Mucosa of stomach (tissue), 1 donor: ENCODE data around the gene RANBP10.
A peak's percentile ranks its signal among the peaks of the same experiment; 100 is the strongest.
"Not testable (repeated sequence)": the region's sequence is repeated elsewhere in the genome, so short reads cannot be mapped to it uniquely, and the experiment has no call there.

Experiments
- H3K27me3 ChIP-seq: one replicate; pipeline ENCODE4 v1.7.0; 2013; ENCODE audit warnings: mild to moderate bottlenecking, low read length; ENCODE audit not compliant: control insufficient read depth, insufficient read depth
- H3K36me3 ChIP-seq: one replicate; pipeline ENCODE4 v1.7.0; 2013; ENCODE audit warnings: low read length; ENCODE audit not compliant: control insufficient read depth, insufficient read depth
- H3K4me1 ChIP-seq: one replicate; pipeline ENCODE4 v1.7.0; 2013; ENCODE audit warnings: mild to moderate bottlenecking, low read length; ENCODE audit not compliant: control insufficient read depth, insufficient read depth
- H3K4me3 ChIP-seq: one replicate; pipeline ENCODE4 v1.7.0; 2013; ENCODE audit warnings: low read length
- H3K9ac ChIP-seq: one replicate; pipeline ENCODE4 v1.7.0; 2013; ENCODE audit warnings: mild to moderate bottlenecking, low read length, moderate library complexity
- H3K9me3 ChIP-seq: one replicate; pipeline ENCODE4 v1.7.0; 2013; ENCODE audit warnings: mild to moderate bottlenecking, low read length, moderate library complexity; ENCODE audit not compliant: control insufficient read depth
- donor health status: Pancreatic carcinoma.

Gene RANBP10

DNA sequence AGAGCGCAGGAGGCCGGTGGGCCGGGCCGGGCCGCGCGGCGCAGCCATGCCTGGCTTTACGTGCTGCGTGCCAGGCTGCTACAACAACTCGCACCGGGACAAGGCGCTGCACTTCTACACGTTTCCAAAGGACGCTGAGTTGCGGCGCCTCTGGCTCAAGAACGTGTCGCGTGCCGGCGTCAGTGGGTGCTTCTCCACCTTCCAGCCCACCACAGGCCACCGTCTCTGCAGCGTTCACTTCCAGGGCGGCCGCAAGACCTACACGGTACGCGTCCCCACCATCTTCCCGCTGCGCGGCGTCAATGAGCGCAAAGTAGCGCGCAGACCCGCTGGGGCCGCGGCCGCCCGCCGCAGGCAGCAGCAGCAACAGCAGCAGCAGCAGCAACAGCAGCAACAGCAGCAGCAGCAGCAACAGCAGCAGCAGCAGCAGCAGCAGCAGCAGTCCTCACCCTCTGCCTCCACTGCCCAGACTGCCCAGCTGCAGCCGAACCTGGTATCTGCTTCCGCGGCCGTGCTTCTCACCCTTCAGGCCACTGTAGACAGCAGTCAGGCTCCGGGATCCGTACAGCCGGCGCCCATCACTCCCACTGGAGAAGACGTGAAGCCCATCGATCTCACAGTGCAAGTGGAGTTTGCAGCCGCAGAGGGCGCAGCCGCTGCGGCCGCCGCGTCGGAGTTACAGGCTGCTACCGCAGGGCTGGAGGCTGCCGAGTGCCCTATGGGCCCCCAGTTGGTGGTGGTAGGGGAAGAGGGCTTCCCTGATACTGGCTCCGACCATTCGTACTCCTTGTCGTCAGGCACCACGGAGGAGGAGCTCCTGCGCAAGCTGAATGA is 36.4 kb upstream of the RANBP10 start:
- H3K36me3 ChIP-seq, result no peaks in the 10 kb centered on the region
- H3K27me3 ChIP-seq, result no peaks in the 10 kb centered on the region
- H3K9ac ChIP-seq, result peak overlapping the region; percentile 86
- H3K9me3 ChIP-seq, result no peaks in the 10 kb centered on the region
- H3K4me1 ChIP-seq, result peaks cover 42% of the 10 kb centered on the region
- peak overlapping the region; percentile 93 for H3K4me3 ChIP-seq

DNA sequence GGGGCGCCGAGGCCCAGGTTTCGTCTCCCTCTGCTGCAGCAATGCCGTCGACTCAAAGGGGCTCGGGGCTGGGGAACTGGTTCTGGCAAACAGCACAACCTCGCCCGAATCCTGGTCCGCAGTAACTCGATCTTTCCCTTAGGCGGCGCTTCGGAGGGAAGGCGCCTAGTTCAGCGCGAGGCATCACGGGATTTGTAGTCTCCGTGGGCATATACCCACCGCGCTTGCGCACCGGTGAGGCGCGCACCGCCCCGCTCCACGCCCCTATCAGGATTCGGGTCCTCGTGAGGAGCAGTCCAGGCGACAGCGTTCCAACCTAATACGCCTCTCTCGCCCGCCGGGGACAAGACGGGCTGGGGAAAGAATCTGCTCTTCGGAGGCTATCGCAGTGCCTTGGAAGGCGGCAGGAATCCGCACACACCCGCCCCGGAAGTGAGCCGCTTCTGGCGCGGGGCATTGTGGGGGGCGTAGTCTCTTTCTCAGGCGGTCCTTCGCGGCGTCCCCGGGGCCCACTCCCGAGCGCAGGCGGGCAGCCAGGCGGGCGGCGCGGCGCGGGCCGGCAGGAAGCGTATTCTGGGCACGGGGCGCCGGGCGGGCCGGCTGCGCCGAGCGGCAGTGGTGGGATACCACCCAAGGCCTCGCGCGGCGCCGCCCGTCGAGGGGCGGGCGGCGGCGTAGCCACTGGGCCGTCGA is 35.6 kb upstream of the RANBP10 start, which contains the start of gene THAP11:
TSS of gene THAP11 (plus strand) at position 505 of the 693 bp plus-strand sequence. CDS start 235 bp downstream, outside the sequence.
- peak within 1 kb of the TSS; percentile 93 for H3K4me3 ChIP-seq
- peaks cover 38% of the 10 kb centered on the region for H3K4me1 ChIP-seq
- peak within 1 kb of the TSS; percentile 86 for H3K9ac ChIP-seq
- H3K27me3 ChIP-seq, result no peaks in the 10 kb centered on the region
- no peaks in the 10 kb centered on the region for H3K36me3 ChIP-seq
- no peaks in the 10 kb centered on the region for H3K9me3 ChIP-seq

DNA sequence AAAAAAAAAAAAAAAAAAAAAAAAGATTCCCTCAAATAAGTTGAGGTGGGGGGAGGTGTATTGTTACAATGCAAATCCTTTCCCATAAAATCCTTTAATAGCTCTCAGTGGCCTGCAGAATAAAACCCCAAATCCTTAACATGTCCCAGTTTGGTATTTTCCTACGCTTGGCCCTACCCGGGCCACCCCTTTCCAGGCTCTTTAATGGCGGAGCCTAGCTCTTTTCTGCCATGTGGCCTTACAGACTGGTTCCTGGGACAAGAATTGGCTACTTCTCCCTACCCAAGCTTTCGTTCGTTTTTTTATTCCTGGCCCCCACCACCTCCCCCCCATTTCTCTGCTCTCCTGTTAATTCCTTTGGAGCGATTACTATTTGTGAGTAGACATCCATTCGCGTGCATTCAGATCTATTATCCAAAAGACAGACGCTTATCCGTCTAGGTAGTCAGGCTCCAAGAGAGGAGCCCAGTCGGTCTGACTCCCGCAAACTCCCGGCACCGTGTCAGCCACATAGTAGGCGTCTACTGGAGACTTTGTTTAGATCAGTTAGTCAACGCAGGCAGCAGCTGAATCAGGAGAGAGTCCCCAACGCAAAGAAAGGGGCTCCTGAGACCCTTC is 34.9 kb upstream of the RANBP10 start:
- Histone ChIP-seq H3K9me3 (no peaks in the 10 kb centered on the region), H3K4me1 (peaks cover 38% of the 10 kb centered on the region), H3K4me3 (peak overlapping the region; percentile 93), H3K9ac (peak overlapping the region; percentile 86), H3K36me3 (no peaks in the 10 kb centered on the region), H3K27me3 (no peaks in the 10 kb centered on the region)

DNA sequence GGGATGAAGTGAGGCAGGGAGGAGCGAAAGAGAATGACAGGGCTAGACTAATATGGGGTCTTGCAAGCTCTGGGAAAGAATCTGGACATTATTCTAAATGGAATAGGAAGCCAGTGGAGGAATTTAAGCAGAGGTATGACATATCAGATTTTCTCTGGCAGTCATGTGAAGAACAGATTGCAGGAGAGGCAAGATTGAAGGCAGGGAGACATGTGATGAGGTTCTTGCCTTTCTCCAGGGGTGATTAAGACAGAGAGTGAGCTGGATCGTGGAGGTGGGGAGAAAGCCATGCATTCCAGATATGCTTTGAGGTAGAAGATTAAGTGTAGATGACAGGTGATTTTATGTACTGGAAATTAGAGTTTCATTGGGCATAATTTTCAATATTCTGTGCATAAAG is 31.5 kb upstream of the RANBP10 start:
- Histone ChIP-seq H3K4me3 (no peak overlapping the region), H3K9ac (no peak overlapping the region), H3K9me3 (no peaks in the 10 kb centered on the region), H3K27me3 (no peaks in the 10 kb centered on the region), H3K4me1 (peaks cover 15% of the 10 kb centered on the region), H3K36me3 (no peaks in the 10 kb centered on the region)

DNA sequence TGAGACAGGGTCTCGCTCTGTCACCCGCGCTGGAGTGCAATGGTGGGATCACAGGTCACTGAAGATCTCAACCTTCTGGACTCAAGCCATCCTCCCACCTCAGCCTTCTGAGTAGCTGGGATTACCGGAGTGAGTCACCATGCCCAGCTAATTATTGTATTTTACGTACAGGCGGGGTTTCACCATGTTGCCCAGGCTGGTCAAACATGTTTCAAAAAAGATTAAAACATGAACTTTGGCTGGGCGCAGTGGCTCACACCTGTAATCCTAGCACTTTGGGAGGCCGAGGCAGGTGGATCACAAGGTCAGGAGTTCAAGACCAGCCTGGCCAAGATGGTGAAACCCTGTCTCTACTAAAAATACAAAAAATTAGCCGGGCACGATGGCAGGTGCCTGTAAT is 30.8 kb upstream of the RANBP10 start:
- H3K4me1 ChIP-seq, result peaks cover 19% of the 10 kb centered on the region
- not testable (repeated sequence) for H3K9me3 ChIP-seq, H3K4me3 ChIP-seq, H3K36me3 ChIP-seq, H3K27me3 ChIP-seq, H3K9ac ChIP-seq

DNA sequence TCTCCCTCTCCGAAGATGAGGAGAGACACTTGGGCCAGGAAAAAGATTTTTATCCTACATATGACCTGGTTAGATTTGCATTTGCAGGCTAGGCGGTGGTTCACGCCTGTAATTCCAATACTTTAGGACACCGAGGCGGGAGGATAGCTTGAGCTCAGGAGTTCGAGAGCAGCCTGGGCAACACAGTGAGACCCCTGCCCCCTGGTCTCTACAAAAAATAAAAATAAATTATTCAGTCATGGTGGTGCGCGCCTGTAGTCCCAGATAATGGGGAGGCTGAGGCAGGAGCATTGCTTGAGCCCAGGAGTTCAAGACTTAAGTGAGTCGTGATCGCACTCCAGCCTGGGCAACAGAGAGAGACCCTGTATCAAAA is 27.9 kb upstream of the RANBP10 start:
- Histone ChIP-seq H3K27me3 (no peaks in the 10 kb centered on the region), H3K36me3 (peaks cover 12% of the 10 kb centered on the region), H3K9ac (peak overlapping the region; percentile 77), H3K9me3 (no peaks in the 10 kb centered on the region), H3K4me3 (peak overlapping the region; percentile 74), H3K4me1 (peaks cover 13% of the 10 kb centered on the region)

DNA sequence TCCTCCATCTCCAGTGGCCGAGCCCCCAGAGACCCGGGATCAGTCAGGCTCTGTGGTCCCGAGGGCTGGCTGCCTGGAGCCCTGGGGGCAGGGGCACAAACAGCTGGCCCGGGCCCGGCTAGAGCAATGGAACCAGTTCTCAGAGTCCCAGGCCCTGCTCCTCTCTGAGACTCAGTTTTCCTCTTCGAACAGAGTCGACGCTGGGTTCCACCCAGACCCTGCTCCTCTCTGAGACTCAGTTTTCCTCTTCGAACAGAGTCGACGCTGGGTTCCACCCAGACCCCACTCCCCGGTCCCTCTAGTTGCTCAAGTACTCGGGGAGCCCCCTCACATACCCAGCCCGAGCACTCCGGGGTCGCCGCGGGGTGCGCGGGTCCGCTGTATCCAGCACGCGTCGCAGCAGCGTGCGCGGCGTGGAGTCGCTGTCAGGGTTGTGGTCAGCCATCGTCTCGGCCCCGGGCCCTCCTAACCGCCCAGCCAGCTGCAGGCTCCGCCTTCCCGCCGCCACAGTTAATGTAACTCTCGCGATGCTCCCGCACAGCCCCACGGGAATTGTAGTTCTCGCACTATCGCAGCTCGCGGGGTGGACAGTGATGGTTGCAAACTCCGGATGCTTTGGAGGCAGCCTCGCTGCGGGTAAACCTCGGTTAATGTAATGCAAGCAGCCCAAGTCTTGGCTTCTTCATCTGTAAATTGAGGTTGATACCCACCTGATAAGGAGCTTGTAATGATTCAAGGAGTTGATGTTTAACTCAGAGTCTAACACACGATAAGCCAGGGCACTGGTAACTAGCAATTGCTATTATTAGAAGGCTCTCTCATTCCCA is 27.3 kb upstream of the RANBP10 start:
- no peaks in the 10 kb centered on the region for H3K27me3 ChIP-seq
- H3K9me3 ChIP-seq, result no peaks in the 10 kb centered on the region
- H3K4me1 ChIP-seq, result peaks cover 13% of the 10 kb centered on the region

DNA sequence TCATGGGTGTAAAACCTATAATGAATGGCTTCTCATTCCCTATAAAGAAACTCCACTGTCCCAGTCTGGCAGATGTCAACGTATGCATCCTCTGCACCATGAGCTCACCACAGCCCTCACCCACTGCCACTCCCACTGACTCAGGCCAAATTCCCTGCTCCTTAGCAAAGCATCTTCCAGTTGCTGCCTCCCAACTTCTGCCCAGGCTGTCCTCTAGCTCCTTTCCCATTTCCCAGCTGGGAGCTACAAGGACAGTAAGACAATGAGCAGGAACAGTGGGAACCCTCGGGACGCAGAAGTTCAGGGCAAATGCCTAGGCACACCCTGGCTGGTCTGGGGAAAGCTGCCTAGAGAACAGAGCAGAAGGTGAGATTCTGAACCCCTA is 26.7 kb upstream of the RANBP10 start:
- Histone ChIP-seq H3K27me3 (no peaks in the 10 kb centered on the region), H3K4me1 (peaks cover 13% of the 10 kb centered on the region), H3K9ac (peak overlapping the region; percentile 77), H3K36me3 (peaks cover 12% of the 10 kb centered on the region), H3K9me3 (no peaks in the 10 kb centered on the region), H3K4me3 (peak overlapping the region; percentile 74)

More for the DNA sequence above, 27.3 kb upstream of the RANBP10 start:
- H3K36me3 ChIP-seq, result peaks cover 12% of the 10 kb centered on the region
- H3K4me3 ChIP-seq, result peak overlapping the region; percentile 74
- H3K9ac ChIP-seq, result peak overlapping the region; percentile 77

DNA sequence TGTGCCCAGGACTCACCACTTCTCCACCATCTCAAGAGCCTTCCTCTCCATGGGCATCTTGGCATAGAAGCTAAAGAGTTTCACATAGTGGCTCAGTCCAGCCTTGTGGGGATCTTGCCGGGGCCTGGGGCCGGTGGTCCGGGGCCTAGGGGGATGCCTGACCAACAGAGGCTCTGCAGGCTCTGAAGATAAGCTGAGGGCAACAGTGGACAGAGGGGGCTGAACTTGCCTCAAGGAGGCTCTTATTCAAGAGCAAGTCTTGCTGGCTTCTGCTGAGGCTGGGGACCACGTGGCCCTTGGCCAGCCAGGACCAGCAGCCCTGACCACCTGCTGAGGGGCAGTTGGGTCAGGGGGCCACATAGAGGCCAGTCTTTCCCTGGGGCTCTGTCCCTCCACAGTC is 22.3 kb upstream of the RANBP10 start:
- Histone ChIP-seq H3K4me3 (no peak overlapping the region), H3K36me3 (peaks cover 12% of the 10 kb centered on the region), H3K27me3 (no peaks in the 10 kb centered on the region), H3K9ac (no peak overlapping the region), H3K4me1 (peaks cover 9% of the 10 kb centered on the region), H3K9me3 (no peaks in the 10 kb centered on the region)

DNA sequence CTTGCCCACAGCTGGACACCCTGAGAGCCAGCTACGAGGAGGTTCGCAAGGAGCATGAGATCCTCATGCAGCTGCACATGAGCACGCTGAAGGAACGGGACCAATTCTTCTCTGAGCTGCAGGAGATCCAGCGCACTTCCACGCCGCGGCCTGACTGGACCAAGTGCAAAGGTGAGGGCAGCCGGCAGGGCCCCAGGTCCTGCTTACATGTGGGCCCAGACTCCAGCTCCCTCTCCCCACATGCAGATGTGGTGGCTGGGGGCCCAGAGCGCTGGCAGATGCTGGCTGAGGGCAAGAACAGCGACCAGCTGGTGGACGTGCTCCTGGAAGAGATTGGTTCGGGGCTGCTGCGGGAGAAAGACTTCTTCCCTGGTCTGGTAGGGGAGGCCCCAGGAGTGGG is 19.5 kb upstream of the RANBP10 start:
- no peaks in the 10 kb centered on the region for H3K4me1 ChIP-seq
- no peak overlapping the region for H3K4me3 ChIP-seq
- H3K27me3 ChIP-seq, result no peaks in the 10 kb centered on the region
- H3K36me3 ChIP-seq, result peaks cover 6% of the 10 kb centered on the region
- H3K9ac ChIP-seq, result no peak overlapping the region
- no peaks in the 10 kb centered on the region for H3K9me3 ChIP-seq

DNA sequence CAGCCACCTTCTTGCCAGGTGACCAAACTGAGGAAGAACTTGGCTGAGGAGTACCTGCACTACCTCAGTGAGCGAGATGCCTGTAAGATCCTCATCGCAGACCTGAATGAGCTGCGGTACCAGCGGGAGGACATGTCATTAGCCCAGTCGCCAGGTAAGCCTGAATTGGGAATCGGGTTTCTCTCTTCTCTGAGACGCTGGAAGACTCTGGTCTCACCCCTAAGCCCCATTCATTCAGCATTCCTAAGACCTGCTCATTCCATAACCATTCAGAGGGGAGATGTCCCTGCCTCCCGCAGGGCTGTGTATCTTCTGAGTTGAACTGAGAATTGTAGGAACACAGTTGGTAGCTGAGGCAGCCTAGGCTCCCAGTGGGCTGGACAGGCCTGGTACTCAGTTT is 18.8 kb upstream of the RANBP10 start:
- Histone ChIP-seq H3K4me3 (no peak overlapping the region), H3K27me3 (no peaks in the 10 kb centered on the region), H3K9me3 (no peaks in the 10 kb centered on the region), H3K36me3 (peaks cover 6% of the 10 kb centered on the region), H3K9ac (no peak overlapping the region), H3K4me1 (no peaks in the 10 kb centered on the region)
